Left kidney (tissue), 2 donors: ENCODE measurements around the gene AGBL5. TPM values are rescaled to one million over a fixed set of nuclear protein-coding genes. Genes with fewer than 3 reads are reported as not detected.
A peak's percentile ranks its signal among the peaks of the same experiment; 100 is the strongest.

ENCODE experiments used
- DNase-seq: peaks from one replicate; pipeline ENCODE4 v3.0.0-alpha.2; 2013
- polyA plus RNA-seq: library from polyadenylated mRNA; unstranded; fragments of 120-200 nt; gene quantifications from one replicate; pipeline ENCODE4 v1.2.1, GENCODE V29; 2013; ENCODE audit not compliant: insufficient read length

The AGBL5 gene
- polyA plus RNA-seq, 1 donor = 66.9 TPM

GRCh38 chr2:27021253-27022049 lies 30.0 kb upstream of the AGBL5 start:
- DNase-seq = no peak

GRCh38 chr2:27023740-27024139 lies 27.7 kb upstream of the AGBL5 start:
- DNase-seq = no peak

DNA sequence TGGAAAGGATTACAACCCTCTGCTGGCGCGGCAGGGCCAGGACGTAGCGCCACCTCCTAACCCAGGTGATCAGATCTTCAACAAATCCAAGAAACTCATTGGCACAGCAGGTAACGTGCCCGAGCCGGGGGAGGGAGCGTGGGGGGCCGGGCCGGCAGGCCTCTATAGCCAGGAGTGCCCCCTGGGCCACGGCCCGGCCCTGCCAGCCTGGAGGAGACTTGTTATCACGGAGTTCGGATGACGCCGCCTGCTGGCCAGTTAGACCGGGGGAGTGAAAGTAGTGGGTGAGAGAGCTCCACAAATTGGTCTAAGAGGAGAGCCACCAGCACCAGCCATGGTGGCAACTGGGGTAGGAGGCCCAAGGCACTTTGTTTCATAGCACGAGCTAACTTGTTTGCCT lies 27.3 kb upstream of the AGBL5 start:
- DNase-seq = no peak

GRCh38 chr2:27024812-27025211 lies 26.7 kb upstream of the AGBL5 start:
- no peak for DNase-seq

DNA sequence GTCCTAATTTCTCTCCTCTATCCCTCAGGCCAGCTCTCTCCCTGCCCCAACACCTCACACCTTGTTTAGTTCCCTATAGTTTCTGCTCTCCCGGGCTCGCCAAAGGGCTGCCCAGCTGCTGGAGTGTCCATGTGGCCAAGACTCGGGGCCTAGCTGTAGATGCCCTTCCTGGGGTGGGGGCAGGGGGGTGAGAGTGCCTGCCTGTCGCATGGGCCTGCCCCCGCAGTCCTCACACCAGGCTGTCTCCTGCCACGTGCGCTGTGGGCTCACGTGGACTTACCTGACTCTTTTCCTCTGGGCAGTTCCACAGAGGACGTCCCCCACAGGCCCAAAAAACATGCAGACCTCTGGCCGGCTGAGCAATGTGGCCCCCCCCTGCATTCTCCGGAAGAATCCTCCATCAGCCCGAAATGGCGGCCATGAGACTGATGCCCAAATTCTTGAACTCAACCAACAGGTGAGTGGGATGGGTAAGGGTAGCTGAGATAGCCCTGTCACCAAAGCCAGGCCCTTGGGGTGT lies 26.1 kb upstream of the AGBL5 start:
- DNase-seq = no peak

- no peak for DNase-seq
Measured at GRCh38 chr2:27025861-27026851, 25.3 kb upstream of the AGBL5 start.

GRCh38 chr2:27027211-27027651 lies 24.2 kb upstream of the AGBL5 start:
- no peak for DNase-seq

DNA sequence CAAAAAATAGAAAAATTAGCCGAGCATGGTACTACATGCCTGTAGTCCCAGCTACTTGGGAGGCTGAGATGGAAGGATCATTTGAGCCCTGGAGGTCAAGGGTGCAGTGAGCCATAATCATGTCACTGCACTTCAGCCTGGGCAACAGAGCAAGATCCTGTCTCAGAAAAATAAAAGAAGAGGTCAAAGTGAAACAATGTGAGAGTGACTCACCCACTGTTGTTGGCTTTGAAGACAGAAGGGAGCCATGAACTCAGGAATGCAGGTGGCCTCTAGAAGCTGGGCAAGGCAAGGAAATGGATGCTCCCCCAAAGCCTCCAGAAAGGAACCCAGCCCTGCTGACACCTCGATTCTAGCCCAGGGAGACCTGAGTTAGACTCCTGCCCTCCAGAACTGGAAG lies 22.4 kb upstream of the AGBL5 start:
- no peak for DNase-seq

DNA sequence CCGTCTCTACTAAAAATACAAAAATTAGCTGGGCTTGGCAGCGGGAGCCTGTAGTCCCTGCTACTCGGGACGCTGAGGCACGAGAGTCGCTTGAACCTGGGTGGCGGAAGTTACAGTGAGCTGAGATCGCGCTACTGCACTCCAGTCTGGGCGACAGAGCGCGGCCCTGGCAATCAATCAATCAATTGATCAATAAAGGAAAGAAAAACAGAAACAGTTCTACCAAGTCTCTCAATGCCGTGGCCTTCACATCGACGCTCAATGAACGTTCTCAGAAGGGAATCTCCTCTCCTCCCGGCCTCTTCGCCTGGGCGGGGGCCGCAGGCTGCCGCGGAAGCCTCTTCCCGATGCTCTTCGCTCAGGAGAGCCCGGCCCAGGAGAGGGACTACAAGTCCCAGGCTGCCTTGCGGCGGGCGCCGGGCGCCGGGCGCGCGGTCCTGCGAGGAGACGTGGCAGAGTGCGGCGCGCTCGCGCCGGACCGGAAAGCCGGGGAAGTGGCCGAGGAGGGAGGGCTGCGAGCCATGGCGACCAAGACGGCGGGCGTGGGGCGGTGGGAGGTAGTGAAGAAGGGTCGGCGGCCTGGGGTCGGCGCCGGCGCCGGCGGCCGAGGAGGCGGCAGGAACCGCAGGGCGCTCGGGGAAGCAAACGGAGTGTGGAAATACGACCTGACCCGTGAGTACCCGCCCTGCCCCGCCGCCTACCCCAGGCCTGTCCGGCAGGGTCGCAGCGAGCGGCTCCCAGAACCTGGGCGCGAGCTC lies 18.8 kb upstream of the AGBL5 start, which contains the start of gene TMEM214:
TSS of gene TMEM214 (plus strand) at position 471 of the 758 bp plus-strand sequence. CDS start at position 522, 51 bp downstream.
- peak; percentile 73 for DNase-seq

DNA sequence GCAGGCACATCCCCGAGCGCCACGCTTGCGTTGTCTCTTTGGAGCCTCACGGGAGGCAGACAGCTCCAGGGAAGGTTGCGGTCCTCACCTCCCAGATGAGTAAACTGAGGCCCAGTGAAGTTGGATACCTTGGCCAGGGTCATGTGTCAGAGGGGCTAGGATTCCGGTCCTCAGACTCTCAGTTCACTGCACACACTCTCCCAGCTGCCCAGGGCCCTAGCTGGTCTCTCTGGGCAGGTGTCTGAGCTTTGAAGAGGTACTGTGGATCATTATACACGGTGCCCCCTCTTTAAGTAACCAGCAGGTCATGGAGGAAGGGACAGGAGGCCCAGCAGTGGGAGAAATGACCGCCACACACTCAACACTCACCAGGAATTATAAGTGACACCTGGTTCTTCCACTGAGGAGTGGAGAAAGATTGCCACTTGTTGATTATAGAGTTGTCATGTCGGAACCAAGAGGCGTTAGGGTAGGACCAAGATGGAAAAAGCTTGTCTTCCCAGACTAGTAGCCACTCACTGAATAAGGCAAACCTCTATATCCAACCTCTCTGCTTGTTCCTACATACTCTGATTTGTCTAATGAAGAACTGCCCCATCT lies 18.1 kb upstream of the AGBL5 start:
- DNase-seq = no peak

- DNase-seq = no peak
Measured at GRCh38 chr2:27038012-27038411, 13.5 kb upstream of the AGBL5 start.

DNA sequence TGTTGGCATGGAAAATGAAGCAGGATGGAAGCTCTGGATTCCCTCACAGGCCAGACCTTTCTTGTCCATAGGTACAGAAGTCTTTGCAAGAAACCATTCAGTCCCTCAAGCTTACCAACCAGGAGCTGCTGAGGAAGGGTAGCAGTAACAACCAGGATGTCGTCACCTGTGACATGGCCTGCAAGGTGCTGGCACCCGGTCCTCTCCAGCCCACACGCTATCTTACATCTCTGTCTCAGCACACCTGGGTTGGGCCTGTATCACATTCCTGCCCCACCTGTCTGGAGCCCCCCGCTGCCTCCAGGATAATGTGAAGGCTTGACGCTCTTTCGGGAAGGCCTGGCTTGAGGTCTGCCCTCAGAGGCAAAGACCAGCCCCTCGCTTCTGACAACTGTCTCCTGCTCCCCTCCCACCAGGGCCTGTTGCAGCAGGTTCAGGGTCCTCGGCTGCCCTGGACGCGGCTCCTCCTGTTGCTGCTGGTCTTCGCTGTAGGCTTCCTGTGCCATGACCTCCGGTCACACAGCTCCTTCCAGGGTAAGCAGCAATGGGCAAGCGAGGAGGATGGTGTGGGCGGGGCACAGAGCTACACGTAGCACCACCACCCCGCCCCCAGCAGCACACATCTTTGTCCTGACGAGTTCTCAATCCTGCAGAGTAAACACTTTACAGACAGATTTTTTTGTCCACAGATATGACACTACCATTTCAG lies 12.7 kb upstream of the AGBL5 start:
- no peak for DNase-seq

DNA sequence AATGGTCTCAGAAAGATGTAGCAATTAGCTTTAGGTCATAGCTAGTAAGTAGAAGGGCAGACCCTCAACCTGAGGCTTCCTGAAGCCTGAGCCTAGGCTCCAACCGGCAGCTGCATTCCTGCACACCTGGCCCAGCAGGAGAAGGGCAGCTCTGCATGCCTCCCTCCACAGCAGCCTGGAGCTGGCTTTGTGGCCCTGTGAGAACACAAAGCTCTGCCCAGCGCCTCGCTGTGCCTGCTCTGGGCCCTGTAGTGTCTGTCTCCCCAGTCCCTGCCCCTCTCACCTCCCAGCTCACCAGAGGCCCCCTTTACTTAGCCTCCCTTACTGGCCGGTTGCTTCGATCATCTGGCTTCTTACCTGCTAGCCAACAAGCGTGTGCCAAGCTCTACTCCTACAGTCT lies 12.0 kb upstream of the AGBL5 start:
- DNase-seq = no peak

GRCh38 chr2:27039871-27040270 lies 11.6 kb upstream of the AGBL5 start:
- DNase-seq = no peak

DNA sequence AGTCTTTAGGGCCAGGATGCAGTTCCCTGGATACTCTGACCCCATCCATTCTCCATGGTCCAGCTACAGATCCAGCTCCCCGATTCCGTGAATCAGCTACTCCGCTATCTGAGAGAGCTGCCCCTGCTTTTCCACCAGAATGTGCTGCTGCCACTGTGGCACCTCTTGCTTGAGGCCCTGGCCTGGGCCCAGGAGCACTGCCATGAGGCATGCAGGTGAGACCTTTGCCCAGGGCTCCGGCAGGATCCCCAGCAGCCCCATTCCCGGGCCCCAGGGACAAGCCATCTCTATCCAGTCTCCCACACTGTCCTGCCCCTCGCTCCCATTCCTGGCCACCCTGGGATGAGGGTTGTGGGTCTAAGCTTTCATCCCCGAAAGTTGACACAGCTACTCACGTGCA lies 11.2 kb upstream of the AGBL5 start:
- no peak for DNase-seq

- DNase-seq = peak; percentile 77
Measured at GRCh38 chr2:27041752-27042151, 9.7 kb upstream of the AGBL5 start.

DNA sequence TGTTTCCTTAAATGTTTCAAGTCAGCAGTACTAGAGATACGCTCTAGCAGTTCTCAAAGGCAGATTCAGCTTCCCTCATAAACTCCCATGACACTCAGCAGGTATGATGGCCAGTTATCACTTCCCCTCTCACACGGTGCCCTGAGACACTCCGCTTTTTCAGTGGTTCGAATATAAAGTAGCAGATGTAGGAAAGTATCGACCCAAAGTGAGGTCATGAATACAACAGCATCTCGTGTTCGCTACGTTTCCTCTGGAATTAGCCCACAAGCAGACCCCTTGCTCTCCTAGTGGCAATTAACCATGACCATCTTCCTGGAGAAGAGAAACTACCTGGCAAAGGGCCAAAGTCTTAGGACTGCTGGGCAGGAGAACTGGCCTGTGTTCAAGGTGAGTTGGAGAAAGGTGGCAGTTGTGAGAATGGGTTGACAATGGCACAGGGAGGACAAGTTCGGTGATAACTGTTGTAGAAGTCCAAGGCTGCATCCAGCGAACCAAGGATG lies 9.3 kb upstream of the AGBL5 start:
- no peak for DNase-seq

DNA sequence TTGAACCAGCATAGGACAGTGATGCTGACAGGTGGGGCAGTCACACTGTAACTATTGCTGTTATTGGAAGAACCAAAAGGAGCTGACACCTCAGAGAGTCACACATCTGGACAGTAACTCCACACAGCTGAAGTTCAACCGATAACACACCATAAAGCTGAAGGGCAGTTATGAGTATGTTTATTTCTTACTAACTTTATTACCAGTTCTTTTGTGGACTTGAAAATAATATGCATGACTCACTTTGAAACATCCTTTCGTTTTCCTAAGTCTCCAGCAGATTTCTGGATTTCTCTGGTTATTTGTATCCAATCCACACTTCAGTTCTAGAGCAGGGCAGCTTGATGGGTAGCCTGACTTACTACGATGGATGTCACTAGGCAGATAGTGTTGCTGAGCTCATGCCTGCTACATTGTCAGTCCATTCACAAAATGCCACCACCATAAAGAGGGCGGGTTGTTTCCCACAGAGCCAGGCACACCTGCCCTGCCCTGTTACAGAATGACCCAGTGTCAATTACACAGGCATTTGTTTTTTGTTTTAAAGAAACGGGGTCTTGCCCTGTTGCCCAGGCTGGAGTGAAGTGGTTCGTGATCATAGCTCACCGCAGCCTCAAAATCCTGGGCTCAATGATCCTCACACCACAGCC lies 8.4 kb upstream of the AGBL5 start:
- no peak for DNase-seq

GRCh38 chr2:27049422-27050280 lies 1.8 kb upstream of the AGBL5 start:
- DNase-seq = no peak
